Measurements from ENCODE around the gene BAIAP2.
A peak's percentile ranks its signal among the peaks of the same experiment; 100 is the strongest.

Gene BAIAP2

DNA sequence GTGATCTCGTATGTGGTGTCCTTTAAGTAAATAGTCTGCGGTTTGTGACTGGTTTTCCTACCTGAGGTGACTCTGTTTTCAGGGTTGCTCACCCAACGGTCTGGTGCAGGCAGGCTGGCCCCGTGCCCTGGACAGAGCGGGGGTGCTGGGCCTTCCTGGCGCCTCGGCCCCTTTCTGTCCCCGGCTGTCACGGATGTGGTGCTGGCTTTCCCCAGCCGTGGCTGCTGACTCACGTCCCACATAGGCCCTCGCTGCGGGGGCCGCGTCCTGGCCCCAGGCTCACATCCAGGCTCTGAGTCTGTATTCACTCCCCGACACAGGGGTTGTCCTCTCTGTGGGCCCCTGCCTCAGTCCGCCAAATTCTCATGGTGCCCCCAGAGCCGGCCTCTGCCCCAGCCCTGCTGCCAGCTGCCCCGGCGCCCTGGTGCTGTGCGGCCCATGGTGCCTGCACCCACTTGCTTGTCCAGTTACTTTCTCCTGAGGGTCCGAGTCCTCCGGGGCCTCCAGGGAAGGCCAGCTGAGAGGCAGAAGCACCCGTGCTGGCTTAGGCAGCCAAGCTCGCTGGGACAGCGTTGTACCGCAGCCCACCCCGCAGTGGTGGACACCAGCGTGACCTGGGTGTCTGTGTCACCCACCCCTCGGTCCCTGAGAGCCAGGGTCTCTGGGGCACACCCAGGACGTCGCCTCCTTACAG lies 37.4 kb upstream of the BAIAP2 start:
- Mint-ChIP-seq H3K27me3 (peaks cover 18% of the 10 kb centered on the region), H3K4me1 (peaks cover 13% of the 10 kb centered on the region), H3K36me3 (peaks cover 25% of the 10 kb centered on the region), H3K4me3 (no peak overlapping the region), H3K9me3 (no peaks in the 10 kb centered on the region), H3K27ac (no peak overlapping the region)
- no peak for DNase-seq
- CTCF ChIA-PET = no interaction called here

DNA sequence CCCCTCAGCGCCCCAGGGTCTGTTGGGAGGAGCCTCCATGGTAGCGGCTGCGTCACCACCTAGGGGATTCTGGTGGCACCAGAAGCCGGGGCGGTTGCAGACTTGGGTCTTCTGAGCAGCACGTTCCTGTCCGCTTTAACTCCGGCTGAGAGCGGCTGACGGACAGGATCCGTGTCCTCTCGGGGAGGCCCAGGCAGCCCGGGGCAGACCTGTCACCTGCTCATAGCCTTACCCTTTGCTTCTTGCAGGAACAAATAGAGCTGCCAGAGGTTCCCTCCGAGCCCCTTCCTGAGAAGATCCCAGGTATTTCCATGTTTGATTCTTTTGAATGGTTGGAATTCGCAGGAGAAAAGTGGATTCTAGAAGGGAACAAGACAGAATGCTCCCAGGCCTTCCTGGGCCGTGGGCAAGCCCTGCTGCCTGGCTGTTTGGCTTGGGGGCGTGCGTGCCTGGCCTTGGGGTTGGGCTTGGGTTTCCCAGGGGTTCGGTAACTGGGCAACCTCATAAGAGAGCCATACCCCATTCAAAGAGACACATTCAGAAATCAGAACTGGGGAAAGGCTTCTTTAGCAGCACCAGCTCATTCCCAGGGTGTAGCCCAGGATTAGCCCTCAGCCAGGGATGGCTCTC lies 36.7 kb upstream of the BAIAP2 start:
- Mint-ChIP-seq H3K27ac (no peak overlapping the region), H3K27me3 (peaks cover 24% of the 10 kb centered on the region), H3K36me3 (peaks cover 21% of the 10 kb centered on the region), H3K4me3 (no peak overlapping the region), H3K9me3 (no peaks in the 10 kb centered on the region), H3K4me1 (peaks cover 7% of the 10 kb centered on the region)
- no peak for DNase-seq
- CTCF ChIA-PET = no interaction called here

DNA sequence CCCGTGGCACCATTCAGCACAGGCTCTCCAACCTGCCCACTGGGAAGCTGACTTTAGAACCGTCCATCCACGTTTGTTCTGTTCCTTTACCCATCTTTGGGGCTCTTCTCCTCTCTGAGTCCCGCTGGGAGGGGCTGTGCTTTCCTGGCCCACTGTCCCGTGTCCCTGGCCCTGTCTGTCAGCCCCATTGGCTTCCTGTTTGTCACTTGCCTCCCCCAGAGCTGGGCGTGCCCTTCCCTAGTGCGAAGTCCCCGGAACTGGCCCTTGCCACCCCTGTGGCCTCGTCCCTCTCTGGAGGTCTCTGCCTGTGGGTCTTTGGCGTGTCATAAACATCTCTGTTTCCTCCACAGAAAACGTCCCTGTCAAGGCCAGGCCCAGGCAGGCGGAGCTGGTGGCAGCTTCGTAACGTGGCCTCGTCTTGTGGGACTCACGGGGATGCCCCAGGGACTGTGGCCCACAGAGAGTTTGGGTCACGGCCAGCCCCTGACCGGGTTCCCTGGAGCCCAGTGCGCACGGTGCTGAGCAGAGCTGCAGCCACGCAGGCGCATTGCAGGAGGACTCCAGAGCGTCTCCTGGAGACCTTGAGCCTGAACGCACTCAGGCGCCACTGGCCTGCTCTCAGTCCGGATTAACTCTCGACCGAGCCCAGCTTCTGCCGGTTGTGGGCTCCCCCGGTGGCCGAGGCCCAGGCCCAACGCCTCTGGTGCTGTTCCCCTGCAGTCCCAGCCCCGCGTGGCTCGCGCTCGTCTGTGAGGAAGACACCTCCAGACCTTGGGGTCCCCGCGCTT lies 36.0 kb upstream of the BAIAP2 start:
- peaks cover 6% of the 10 kb centered on the region for H3K4me1 Mint-ChIP-seq
- H3K27me3 Mint-ChIP-seq = peaks cover 31% of the 10 kb centered on the region
- H3K27ac Mint-ChIP-seq = peak overlapping the region; percentile 58
- H3K36me3 Mint-ChIP-seq = peaks cover 21% of the 10 kb centered on the region
- DNase-seq = no peak
- CTCF ChIA-PET = no interaction called here
- no peak overlapping the region for H3K4me3 Mint-ChIP-seq
- H3K9me3 Mint-ChIP-seq = no peaks in the 10 kb centered on the region

DNA sequence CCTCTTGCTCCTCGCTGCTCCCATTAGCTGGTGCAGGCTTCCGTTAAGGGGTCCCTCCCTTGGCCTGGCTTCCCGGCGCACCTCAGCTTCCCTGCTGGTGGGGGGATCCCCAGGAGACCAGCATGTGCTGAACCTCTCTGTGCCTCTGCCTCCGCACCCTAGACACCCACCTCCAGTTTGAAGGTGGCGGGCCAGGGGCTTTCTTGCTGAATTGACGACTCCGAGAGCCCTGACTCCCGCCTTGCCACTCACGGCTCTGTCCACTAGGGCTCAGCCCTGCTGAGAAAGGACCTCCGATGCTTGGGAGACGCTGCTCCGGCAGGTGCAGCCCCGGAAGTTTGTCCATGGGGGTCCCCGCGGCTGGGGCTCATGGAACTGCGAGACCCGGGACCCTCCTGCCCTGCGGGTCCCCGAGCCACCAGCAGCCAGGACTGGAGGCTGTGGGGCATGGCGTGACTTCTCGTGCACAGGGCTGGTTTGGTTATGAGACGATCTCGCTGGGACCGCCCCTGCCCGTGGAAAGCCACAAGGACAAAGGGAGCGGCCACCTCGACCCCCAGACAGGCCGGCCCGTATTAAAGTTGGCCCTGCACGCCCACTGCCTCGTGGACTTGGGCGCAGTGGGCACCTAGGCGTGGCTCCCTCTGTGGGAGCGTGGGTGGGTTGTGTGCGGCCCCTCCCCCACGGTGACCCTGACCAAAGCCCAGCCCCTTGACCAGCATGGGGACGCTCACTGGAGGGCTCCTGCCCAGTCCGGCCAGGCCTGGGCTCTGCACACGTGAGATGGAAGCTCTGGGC lies 35.2 kb upstream of the BAIAP2 start:
- Mint-ChIP-seq H3K36me3 (peaks cover 18% of the 10 kb centered on the region), H3K9me3 (no peaks in the 10 kb centered on the region), H3K4me1 (peaks cover 10% of the 10 kb centered on the region), H3K27me3 (peaks cover 38% of the 10 kb centered on the region), H3K4me3 (no peak overlapping the region), H3K27ac (no peak overlapping the region)
- CTCF ChIA-PET = no interaction called here
- DNase-seq = peak; percentile 20

DNA sequence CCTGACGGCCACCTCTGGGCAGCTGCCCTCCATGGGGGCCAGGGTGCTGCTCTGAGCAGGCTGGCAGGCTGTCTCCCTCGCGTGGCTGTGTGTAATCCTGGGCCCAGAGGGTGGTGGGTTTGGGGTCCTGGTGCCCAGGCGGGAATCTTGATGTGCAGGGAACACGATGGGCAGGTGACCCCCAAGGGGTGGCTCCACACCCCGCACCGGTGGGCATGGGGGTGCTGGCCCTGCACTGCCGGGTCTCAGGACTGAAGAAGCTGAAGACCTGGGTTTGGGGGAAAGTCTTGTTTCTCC lies 34.7 kb upstream of the BAIAP2 start:
- Mint-ChIP-seq H3K4me1 (peaks cover 11% of the 10 kb centered on the region), H3K27me3 (peaks cover 44% of the 10 kb centered on the region), H3K36me3 (peaks cover 15% of the 10 kb centered on the region), H3K9me3 (no peaks in the 10 kb centered on the region), H3K27ac (no peak overlapping the region), H3K4me3 (no peak overlapping the region)
- DNase-seq = peak; percentile 15
- CTCF ChIA-PET = no interaction called here

DNA sequence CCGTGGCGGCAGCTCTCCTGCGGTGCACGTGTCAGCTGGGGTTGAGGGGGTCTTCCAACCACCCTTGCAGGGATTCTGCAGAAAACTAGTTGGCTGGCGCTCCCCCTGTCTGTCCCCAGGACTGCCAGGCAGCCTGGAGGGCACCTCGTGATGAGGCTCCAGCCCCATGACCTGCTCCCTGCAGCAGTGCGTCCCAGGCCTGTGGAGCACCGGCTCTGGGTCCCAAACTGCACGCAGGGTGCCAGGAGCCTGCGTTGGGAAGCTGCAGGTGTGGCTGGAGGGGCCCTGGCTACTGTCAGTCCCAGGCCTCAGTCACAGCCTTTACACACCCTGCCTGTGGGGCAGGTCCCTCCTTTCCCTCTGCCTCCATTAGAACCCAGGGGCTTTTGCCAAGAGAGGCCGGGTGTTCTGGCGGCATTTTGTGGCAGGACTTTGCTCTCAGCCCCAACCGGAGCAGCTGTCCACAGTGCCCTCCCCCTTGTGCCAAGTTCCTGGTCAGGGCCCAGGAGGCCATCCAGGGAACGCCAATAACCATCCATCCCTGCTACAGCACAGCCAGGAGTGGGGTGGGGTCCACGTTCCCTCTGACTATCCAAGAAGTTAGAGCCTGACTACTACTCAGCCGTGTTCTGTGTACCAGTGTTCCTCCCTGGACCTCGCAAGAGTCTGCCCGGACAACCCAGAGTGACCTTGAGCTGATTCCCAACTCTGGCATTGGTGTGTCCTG lies 34.2 kb upstream of the BAIAP2 start:
- DNase-seq = peak; percentile 14
- Mint-ChIP-seq H3K9me3 (no peaks in the 10 kb centered on the region), H3K4me3 (no peak overlapping the region), H3K36me3 (peaks cover 10% of the 10 kb centered on the region), H3K4me1 (peaks cover 11% of the 10 kb centered on the region), H3K27ac (no peak overlapping the region), H3K27me3 (peaks cover 49% of the 10 kb centered on the region)
- CTCF ChIA-PET = no interaction called here

DNA sequence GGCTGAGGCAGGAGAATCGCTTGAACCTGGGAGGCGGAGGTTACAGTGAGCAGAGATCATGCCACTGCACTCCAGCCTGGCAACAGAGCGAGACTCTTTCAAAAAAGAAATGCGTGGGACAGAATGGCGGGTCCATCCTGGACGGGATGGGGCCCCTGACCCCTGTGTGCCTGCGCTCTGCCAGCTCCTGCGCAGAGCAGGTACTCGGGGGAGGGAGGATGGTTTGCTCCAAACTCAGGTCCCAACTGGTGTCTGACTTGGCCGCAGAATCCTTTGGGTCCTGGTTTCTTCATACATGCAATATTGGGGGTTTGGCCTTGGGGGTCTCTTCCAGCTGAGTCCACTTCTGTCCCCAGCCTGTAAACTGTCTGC lies 33.0 kb upstream of the BAIAP2 start:
- H3K27ac Mint-ChIP-seq = no peak overlapping the region
- CTCF ChIA-PET = interaction anchor here (0.6 to 0.7 kb wide), 2 partner anchors 737 to 853 kb away, joined by 3 read pairs; no protein-coding TSS in a partner anchor
- H3K27me3 Mint-ChIP-seq = peaks cover 58% of the 10 kb centered on the region
- peaks cover 11% of the 10 kb centered on the region for H3K4me1 Mint-ChIP-seq
- H3K9me3 Mint-ChIP-seq = no peaks in the 10 kb centered on the region
- H3K4me3 Mint-ChIP-seq = no peak overlapping the region
- peaks cover 7% of the 10 kb centered on the region for H3K36me3 Mint-ChIP-seq
- peak; percentile 7 for DNase-seq

DNA sequence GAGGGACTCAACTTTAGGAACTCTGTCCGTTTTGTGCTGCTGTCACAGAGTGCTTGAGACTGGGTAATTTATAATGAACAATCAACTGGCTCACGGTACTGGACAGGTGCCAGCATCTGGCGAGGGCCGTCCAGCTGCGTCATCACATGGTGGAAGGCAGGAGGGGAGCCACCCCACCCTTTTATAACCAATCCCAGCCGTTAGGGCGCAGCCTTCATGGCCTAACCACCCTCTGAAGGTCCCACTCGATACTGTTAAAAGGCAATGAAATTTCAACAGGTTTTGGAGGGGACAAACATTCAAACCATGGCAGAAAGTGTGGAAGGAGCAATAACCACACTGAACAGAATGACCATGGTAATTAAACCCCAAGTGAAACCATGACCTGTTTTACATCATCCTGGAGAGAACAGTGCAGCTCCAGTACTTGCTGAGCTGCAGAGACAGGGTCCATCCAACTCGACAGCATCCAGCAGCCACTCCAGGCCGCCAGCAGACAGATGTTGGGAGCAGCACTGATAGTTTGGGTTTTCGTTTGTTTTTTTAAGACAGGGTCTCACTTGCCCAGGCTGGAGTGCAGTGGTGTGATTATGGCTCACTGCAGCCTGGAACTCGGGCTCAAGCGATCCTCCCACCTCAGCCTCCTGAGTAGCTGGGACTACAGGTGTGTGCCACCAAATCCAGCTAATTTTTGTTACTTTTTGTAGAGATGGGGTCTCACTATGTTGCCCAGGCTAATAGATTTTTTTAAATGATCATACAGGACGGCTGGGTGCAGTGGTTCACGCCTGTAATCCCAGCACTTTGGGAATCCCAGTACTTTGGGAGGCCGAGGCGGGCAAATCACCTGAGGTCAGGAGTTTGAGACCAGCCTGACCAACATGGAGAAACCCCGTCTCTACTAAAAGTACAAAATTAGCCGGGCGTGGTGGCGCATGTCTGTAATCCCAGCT lies 32.3 kb upstream of the BAIAP2 start:
- no peak overlapping the region for H3K4me3 Mint-ChIP-seq
- H3K27ac Mint-ChIP-seq = no peak overlapping the region
- no peaks in the 10 kb centered on the region for H3K9me3 Mint-ChIP-seq
- CTCF ChIA-PET = interaction anchor here (0.6 kb wide), 1 partner anchor 854 kb away, joined by 3 read pairs; no protein-coding TSS in a partner anchor
- H3K36me3 Mint-ChIP-seq = peaks cover 7% of the 10 kb centered on the region
- peaks cover 60% of the 10 kb centered on the region for H3K27me3 Mint-ChIP-seq
- DNase-seq = peak; percentile 19
- peaks cover 11% of the 10 kb centered on the region for H3K4me1 Mint-ChIP-seq

DNA sequence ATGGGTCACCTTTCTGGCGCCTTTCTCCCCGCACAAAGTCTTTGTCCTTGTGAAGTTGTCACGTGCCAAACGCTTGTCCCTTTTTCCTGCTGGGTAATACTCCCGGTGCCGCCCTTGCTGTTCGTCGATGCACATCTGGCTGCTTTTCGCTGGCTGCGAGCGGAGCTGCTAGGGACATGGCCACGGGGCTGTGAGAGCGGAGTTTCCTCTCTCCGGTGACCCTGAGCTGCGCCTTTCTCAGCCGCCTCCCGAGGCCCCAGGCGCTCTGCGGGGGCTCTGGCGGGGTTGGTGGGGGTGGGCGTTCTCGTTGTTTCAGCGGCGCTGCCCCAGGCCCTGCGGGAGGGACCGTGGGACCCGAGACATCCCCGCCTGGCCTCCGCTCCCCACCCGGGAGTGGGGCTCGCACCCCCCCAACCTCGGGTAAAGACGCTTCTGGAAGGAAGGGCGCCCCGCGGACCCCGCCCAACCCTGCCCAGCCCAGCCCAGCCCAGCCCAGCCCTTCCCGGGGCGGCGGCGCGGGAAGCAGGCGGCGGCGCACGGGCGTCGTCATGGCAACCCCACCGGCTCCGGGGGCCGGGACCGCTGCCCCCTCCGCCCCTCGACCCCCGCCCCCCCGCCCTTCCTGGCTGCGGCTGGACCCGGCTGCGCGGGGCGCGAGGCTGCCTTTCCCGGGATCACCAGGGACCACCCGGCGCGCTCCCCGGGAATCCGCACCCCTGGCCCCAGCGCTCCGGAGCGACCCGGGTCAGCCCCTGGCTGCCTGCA lies 31.1 kb upstream of the BAIAP2 start:
- DNase-seq = peak; percentile 38
- peak overlapping the region; percentile 55 for H3K4me3 Mint-ChIP-seq
- H3K4me1 Mint-ChIP-seq = peaks cover 11% of the 10 kb centered on the region
- H3K9me3 Mint-ChIP-seq = no peaks in the 10 kb centered on the region
- CTCF ChIA-PET = interaction anchor here (1.1 to 1.2 kb wide), 2 partner anchors 11 to 16 kb away, joined by 3 read pairs; no protein-coding TSS in a partner anchor
- peaks cover 68% of the 10 kb centered on the region for H3K27me3 Mint-ChIP-seq
- H3K36me3 Mint-ChIP-seq = peaks cover 3% of the 10 kb centered on the region
- no peak overlapping the region for H3K27ac Mint-ChIP-seq

DNA sequence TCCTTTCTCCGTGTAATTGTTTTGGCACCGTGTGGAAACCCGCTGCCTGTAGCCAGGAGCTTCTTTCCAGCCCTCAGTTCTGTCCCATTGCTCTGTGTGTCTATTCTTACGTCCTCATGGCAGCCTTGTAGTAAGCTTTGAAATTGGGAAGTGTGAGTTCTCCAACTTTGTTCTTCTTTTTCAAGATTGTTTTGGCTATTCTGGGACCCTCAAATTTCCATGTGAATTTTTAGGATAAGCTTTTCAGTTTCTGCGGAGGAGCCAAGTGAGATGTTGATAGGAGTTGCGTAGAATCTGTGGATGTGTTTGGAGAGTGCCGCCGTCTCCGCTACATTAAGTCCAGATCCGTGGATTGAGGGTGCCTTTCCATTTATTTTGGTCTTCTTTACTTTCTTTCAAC lies 28.1 kb upstream of the BAIAP2 start:
- Mint-ChIP-seq H3K36me3 (peaks cover 5% of the 10 kb centered on the region), H3K4me1 (peaks cover 11% of the 10 kb centered on the region), H3K27me3 (peaks cover 79% of the 10 kb centered on the region), H3K4me3 (no peak overlapping the region), H3K27ac (no peak overlapping the region), H3K9me3 (peaks cover 7% of the 10 kb centered on the region)
- CTCF ChIA-PET = interaction anchor here (1.1 to 1.7 kb wide), 2 partner anchors 9 to 17 kb away, joined by 3 to 5 read pairs; no protein-coding TSS in a partner anchor
- no peak for DNase-seq

DNA sequence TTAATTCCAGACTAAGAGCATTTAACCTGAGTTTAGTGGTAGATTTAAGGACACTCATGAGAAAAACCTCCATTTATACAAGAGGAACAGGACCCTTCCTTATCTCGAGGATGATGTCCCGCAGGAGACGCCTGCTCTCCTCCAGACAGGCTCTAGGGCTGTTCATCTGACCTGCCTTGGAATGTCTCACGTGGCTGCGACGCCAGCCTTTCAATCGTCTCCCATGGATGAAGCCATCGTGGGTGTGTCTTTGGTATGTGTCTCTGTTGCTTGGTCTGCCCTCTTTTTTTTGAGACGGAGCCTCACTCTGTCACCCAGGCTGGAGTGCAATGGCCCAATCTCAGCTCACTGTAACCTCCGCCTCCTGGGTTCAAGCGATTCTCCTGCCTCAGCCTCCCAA lies 26.8 kb upstream of the BAIAP2 start:
- Mint-ChIP-seq H3K27ac (no peak overlapping the region), H3K36me3 (peaks cover 5% of the 10 kb centered on the region), H3K9me3 (peaks cover 10% of the 10 kb centered on the region), H3K4me3 (no peak overlapping the region), H3K27me3 (peaks cover 76% of the 10 kb centered on the region), H3K4me1 (peaks cover 11% of the 10 kb centered on the region)
- DNase-seq = no peak
- CTCF ChIA-PET = no interaction called here

DNA sequence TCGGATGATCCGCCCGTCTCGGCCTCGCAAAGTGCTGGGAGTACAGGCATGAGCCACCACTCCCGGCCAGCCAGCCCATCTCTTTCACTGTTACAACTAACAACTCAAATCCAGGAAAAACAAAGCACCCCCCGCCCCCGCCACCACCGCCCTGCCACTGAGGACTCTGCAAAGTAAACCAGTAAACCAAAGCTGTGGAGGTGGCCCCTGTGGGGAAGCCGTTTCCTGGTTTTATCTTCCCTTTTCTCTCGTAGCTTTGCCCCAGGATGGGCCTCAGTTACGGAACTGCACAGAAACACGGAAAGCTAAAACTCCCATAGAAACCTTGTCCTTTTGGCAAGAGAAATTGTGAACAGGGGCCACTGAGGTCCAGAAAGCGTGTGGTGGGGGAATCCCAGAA lies 25.8 kb upstream of the BAIAP2 start:
- H3K4me3 Mint-ChIP-seq = no peak overlapping the region
- H3K4me1 Mint-ChIP-seq = peaks cover 5% of the 10 kb centered on the region
- no peak overlapping the region for H3K27ac Mint-ChIP-seq
- peaks cover 5% of the 10 kb centered on the region for H3K36me3 Mint-ChIP-seq
- H3K9me3 Mint-ChIP-seq = peaks cover 10% of the 10 kb centered on the region
- peaks cover 71% of the 10 kb centered on the region for H3K27me3 Mint-ChIP-seq
- DNase-seq = peak; percentile 3
- CTCF ChIA-PET = no interaction called here
